GM18502 (cell line): ENCODE measurements around the gene TULP3.
A peak's percentile ranks its signal among the peaks of the same experiment; 100 is the strongest.
"Not testable (repeated sequence)": the region's sequence is repeated elsewhere in the genome, so short reads cannot be mapped to it uniquely, and the experiment has no call there.

ENCODE experiments used
- ATAC-seq: cut with Tn5 transposase; IDR thresholded peaks from one replicate; pipeline ENCODE4 v1.9.1; 2021; ENCODE audit warnings: mild to moderate bottlenecking; ENCODE audit not compliant: unreplicated experiment, poor library complexity

TULP3 gene, protein sequence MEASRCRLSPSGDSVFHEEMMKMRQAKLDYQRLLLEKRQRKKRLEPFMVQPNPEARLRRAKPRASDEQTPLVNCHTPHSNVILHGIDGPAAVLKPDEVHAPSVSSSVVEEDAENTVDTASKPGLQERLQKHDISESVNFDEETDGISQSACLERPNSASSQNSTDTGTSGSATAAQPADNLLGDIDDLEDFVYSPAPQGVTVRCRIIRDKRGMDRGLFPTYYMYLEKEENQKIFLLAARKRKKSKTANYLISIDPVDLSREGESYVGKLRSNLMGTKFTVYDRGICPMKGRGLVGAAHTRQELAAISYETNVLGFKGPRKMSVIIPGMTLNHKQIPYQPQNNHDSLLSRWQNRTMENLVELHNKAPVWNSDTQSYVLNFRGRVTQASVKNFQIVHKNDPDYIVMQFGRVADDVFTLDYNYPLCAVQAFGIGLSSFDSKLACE

DNA sequence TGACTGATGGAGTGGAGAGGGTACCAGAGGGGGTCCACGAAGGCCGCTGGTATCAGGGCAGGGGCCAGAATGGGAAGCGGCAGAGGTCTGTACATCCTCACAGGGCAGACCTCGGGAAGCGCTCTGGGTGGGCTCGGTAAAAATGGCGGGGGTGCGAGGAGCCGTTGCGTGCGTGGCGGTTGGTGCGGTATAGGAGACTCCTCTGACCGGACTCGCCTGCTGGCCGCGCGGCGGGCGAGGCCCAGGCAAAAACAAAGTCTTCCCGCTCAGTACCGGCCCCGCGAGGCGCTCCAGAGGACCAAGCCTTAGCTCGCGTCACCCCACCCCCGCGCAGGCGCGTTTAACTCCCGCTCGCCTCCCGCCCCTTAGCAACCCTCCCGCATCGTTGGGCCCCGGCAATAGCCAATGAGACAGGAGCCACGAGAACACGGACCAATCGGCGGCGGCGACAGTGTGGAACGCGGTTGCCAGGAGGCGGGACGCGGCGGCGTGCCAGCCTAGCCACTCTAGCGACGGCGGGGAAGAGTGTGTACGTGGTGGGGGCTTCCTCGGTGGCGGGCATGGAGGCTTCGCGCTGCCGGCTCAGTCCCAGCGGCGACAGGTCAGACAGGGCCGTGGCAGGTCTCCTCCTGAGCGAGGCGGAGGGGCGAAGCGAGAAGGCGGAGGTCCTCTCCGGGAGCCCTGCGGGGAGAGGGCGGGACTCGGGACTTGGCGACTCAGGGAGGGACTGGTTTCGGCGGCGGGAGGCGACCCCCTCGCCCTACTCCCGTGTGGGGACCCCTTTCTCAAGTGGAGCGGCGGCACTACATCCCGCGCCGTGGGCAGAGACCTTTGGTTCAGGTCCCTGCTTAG lies at the start of gene TULP3:
TULP3 (plus strand) TSS at position 504 of the 852 bp plus-strand sequence; CDS start at position 561, 57 bp downstream.
- ATAC-seq, result peak; percentile 98

DNA sequence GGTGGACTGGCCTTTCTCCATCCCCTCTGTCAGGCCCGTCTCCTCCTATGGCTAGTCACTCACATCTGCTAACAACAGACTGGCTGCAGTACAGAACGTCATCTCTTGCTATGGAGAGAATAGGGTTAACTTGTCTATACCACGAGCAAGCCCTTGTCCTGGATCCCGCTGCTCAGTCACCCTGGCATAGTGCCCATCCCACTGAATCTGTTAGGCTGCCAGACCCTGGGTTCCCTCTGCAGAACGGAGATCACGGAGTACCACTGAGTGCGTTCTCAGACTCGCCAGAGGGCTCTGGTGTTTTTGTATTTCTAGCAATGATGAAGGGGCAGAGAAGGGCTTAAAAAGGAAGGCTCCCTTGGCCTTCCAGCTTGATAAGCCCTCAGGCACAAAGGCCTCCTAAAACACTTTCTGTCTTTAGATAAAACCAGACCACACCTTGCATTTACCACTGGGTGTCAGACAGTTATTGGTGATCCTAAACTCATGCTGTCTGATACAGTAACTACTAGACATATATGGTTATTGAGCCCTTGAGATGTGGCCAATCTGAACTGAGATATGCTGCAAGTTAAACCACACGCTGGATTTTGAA lies 49.5 kb upstream of the TULP3 start:
- no peak for ATAC-seq

DNA sequence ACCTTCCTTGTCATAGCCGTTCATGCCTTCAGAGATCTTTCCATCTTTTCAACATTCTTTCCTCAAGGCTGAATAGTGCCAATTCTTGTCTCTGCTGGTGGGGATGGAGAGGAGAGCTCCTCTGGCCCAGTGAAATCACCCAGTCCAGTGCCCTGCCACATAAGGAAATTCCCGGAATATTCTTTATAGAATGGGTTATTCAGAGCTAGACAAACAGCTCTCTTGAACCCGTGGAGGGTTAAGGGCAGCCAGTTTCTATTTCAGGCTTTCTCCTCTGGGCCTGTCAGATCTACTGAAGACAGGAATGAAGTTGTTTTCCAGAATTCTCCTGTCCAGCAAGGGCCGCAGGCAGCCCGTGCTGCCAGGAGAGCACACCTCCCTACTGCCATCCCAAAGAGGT lies 47.7 kb upstream of the TULP3 start:
- ATAC-seq, result no peak

DNA sequence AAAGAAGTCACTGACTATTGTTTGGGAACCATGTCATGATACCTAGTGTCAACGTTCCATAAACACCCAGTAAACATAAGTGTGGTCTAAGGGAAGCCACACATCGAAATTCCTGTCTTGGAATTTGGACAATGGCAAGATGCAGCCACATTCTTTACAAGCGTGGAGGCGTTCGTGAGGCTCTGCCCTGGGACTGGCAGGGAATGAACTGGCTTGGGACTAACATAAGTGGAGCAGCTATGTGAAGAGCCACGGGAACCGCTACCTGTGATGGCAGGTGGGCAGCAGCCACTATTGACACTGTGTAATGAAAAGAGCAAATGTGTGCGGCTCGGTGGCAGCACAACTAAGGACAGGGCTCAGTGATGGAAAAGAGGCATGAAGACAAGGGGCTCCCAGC lies 45.9 kb upstream of the TULP3 start:
- ATAC-seq, result no peak

DNA sequence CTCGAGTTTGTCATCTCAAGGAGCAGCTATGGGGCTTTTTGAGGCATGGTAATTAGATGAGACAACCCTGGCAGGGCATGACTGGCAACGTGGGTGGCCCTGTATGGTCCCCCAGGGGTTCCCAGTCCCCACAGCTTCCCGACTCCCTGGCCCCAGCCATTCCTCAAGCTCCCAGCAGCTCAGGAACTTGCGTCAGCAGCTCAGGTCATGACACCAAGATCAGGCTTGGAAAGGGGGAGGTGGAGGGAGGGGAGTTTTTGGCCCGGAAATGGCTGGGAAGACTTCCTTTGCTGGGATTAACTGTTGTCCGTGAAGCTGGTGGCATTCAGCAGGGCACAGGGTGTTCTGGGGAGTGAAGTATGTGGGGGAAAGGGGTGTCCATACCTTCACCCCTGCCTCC lies 45.4 kb upstream of the TULP3 start:
- ATAC-seq, result no peak

DNA sequence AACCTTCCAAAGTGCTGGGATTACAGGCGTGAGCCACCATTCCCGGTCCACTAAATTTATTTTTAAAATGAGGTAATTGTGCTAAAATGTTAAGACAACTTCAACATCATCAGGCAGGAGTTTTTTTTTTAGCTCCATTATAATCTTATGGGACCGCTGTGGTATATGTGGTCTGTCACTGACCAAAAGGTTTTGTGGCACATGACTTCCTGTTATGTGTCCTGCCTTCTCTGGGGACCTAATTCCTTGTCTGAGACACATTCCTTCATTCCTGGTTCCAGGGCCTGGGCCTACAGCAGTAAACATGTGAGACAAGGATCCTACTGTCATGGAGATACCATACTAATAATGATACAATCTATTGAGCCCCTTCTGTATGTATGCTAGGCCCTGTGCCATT lies 38.8 kb upstream of the TULP3 start:
- no peak for ATAC-seq

DNA sequence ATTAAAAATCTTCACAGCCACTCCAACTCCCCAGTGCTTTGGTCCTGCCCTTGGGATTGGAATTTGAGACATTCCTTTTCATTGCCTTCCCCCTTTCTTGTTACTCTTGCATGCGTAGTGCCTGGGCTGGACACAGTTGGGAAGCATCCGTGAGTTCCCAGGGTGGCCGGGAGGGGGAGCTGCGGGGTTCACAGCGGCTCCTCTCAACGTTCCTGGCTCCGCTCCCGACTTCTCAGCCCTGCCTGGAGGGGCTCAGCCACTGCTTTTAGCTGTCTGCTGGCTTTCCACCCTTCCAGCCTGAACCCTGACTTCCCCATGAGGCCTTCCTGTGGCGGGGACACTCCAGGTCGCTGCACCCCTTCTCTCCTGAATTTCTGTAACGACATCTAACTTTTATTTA lies 37.1 kb upstream of the TULP3 start:
- ATAC-seq, result no peak

DNA sequence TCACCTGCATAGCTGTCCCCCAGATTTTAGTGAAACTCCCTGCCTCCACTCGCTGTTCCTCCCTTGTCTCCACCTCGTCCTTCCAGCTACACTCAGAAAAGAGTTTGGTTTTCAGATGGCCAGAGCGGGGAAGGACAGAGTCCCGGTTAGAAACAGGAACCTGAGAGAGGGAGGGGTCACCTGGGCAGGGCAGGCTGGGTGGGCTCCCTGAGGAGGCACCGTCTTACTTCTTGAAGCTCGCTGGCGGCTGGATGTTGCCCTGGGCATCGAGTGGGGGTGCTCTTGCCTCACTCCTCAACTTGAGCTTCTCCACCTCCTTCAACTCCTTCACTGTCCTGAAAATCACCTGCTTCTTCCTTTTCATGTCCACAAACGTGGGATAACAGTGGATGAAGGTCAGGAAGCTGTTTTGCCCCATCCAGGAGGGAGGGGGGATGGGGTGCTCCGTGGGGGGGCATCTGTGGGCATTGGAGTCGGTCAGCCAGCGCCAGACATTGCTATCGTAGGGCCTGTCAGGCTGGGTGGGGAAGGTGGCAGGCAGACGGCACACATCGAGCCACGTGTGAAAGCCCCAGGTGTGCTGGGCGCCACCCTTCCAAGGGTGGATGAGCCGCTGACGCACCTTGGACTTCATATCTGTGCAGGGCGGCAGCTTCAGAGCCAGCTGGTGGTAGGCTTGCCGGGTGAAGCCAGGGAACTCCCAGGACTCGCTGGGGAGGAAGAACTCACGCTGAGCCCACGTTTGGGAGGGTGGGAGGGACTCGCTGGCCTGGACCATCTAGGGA lies 35.8 kb upstream of the TULP3 start:
- no peak for ATAC-seq

DNA sequence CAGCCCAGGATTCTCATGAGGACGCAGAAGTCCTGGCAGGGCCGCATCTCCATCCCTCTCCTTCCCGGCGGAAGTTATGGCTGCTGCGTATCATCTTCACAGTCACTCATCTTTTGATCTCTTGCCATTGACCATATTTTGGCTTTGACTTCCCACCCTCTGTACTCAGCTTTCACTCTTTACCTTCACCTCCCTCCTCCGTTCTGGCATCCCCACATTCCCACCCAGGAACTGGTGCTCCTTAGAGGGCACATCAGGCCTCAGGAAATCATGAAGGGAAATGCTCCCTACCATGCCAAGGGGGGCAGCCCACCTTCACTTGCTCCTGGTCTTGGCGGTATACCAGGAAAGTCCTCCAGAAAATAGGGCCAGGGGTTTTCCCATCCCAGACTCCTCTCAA lies 35.1 kb upstream of the TULP3 start:
- ATAC-seq, result no peak

DNA sequence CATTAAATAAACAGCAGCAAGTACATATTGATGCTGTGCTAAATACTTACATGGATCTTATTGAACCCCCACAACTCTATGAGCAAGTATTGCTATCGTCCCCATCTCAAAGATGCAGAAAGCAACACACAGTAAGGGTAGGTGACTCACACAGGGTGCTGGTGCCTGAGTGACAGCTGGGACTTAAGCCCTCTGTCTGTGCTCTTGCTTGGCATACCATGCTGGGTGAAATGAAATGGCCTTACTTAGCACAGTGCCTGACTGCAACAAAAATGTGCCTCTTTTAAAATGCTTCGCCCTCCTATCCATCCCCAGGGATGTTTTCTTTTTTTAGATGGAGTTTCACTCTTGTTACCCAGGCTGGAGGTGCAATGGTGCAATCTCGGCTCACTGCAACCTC lies 34.6 kb upstream of the TULP3 start:
- no peak for ATAC-seq

DNA sequence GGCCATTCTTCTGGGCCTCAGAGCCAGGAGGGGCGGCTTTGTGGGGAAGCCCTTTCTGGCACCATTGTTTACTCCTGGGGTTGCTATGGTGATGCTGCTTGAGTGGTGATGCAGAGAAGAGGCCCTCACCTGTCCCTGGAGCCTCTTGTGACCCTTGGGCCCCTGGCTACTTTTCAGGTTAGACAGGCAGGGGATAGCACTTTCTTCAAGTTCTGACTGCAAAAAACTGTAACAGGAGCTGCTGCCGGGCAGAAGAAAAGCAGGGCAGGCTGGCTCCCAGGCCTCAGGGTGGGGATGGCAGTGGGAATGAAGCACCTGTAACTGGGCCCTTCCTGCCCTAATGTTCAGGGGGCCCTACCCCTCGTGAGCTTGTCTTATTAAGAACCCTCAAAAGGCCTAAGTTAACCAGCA lies 33.7 kb upstream of the TULP3 start, which contains the start of gene TEX52:
TEX52 (minus strand) TSS at position 19 of the 411 bp plus-strand sequence; CDS start at position 6, 13 bp downstream.
- ATAC-seq, result no peak

DNA sequence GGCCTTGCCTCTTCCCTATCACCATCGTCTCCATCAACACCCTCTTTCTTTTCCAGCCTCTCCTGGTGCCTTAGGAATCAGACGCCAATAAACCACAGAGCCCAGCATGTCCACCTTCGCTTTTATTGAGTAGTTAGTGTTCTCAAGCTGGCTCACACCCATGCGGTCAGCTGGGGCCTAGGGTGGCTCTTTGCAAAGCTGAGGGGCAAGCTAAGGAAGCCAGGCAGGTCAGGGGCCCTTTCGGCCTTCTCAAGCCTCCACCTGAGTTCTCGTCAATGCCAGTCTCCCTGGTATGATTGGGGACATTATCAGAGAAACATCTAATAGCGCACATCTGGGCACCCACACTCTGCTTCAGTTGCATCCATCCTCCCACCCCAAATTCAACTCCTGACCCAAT lies 33.1 kb upstream of the TULP3 start:
- no peak for ATAC-seq

DNA sequence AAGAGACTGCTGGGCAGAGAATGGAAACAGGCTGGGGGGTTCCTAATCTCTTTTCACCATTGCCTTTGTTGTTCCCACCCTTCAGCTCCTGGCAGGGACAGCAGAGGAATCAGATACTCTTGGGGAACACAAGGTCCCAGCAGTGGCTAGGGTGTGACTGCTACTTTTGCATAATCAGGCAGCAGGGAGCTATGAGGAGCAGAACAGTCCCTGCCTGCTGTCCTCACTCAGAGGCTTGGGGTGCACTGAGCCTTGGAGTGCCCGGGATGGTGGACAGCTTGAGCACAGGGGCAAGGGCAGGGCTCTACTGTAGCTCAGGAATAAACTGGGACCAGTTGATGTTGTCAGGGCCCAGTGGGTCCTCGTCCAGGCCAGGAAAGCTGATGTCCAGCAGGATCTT lies 32.4 kb upstream of the TULP3 start:
- ATAC-seq, result no peak

DNA sequence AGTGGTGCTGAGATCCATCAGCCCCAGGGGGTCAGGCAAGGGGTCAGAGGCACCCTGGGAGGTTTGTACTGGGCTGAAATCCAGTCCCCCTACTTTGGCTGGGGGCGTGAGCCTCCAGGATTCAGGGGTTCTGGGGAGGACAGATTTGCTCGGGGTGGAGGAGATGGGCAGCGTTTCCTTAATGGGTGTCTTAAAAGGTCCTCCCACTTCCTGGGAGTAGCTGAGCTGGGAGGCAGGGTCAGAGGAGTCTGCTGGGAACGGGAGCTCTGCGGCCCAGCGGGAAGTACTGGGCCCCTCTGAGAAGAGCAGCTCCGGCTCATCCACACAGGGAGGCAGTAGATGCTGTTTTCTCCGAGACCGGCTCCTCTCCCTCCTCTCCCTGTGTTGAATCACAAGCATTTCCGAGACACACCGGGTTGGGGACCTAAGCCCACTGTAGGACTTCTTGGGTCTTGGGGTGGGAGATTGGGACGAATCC lies 31.7 kb upstream of the TULP3 start:
- no peak for ATAC-seq

DNA sequence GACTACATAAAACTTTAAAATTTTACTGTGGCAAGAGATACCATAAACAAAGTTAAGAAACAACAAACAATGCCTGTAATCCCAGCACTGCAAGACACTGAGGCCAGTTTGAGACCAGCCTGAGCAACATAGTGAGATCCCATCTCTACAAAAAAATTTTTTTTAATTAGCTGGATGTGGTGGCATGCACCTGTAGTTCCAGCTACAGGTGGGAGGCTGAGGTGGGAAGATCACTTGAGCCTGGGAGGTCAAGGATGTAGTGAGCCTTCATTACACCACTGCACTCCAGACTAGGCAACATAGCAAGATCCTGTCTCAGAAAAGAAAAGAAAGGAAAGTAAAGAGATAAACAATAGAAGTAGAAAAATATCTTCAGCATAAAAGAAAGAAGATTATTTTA lies 30.5 kb upstream of the TULP3 start:
- ATAC-seq, result no peak

DNA sequence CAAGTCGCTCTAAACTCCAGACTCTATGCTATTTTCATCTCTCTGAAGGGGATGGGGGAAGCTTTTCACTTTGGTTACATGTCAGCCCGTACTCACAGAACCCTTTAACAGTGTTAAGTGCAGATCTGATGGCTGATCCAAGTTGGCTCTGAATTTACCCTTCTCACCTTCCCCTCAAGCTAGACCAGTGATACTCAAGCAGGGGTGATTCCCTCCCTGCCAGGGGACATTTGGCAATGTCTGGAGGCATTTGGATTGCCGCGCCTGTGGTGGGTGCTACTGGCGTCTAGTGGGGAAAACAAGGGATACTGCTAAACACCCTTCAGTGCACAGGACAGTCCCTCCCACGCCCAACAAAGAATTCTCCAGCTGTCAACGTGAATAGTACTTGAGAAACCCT lies 27.8 kb upstream of the TULP3 start:
- no peak for ATAC-seq

DNA sequence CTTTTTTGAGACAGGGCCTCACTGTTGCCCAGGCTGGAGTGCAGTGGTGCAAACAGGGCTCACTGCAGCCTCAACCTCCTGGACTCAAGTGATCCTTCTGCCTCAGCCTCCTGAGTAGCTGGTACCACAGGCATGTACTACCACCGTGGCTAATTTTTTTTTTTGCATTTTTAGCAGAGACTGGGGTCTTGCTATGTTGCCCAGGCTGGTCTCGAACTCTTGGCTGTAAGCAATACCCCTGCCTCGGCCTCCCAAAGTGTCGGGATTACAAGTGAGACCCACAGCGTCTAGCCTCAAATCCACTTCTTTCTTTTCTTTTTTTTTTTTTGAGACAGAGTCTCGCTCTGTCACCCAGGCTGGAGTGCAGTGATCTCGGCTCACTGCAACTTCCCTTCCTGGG lies 27.3 kb upstream of the TULP3 start:
- ATAC-seq, result not testable (repeated sequence)

DNA sequence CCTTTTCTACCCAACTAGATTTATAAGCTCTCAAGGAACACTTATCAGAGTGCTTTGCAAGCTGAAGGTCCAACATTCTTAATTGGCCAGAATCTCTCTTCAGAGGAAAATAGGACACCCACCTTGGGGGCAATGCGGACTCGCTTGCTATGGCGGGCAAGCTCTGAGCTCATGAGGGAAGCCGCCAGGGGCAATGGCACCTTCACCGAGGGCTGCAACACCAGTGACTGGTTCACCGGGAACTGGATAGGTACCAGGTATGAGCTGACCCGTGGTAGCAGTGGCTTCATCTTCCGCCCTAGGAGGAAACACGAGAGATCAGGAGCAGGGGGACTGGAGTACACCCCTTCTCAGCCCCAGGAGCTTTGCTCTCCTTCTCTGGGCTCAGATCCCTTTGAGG lies 26.5 kb upstream of the TULP3 start:
- ATAC-seq, result no peak

DNA sequence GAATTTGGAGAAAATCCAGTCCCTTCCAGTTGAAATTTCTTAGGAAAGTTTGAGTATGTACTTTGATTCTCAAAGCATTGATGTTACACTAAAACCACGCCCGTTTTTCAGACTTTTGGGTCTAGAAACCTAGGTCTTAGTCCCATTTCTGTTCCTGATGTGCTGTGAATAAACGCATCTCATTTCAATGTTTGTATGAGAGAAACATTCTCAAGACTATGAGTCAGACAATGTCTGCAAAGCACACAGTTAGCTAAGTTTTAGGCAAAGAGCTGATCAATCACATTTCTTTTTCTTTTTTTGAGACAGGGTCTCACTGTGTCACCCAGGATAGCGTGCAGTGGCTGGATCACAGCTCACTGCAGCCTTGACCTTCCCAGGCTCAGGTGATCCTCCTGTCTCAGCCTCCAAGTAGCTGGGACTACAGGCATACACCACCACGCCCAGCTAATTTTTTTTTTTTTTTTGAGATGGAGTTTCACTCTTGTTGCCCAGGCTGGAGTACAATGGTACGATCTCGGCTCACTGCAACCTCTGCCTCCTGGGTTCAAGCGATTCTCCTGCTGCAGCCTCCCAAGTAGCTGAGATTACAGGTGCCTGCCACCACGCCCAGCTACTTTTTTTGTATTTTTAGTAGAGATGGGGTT lies 21.6 kb upstream of the TULP3 start:
- ATAC-seq, result not testable (repeated sequence)
